Heart left ventricle (tissue), 16 donors: ENCODE results near the gene TMC4. TPM values are rescaled to one million over a fixed set of nuclear protein-coding genes. Genes with fewer than 3 reads are reported as not detected.

Source experiments
- ATAC-seq, 4 donors: fragments of 200-7000 bp; cut with Tn5 transposase; one replicate each; pipeline ENCODE4 v1.9.1; 2020 to 2022; ENCODE audit warnings: moderate library complexity in 4 of 4, mild to moderate bottlenecking in 3 of 4, moderate number of reproducible peaks in 1 of 4
- DNase-seq, 5 donors: peaks; one replicate each; pipeline ENCODE4 v3.0.0-alpha.2; 2020
- H3K27ac ChIP-seq, 12 donors: fragments of 200-600 bp; sonication (generic) in 4 of 12; one replicate each; pipeline versions ENCODE4 v1.5.0 to v1.8.0; 2016 to 2022; ENCODE audit warnings: mild to moderate bottlenecking in 2 of 12
- H3K27me3 ChIP-seq, 9 donors: fragments of 200-600 bp; sonication (generic) in 2 of 9; one replicate each; pipeline versions ENCODE4 v1.5.1 to v1.8.0; 2016 to 2022; ENCODE audit warnings: mild to moderate bottlenecking in 3 of 9
- H3K36me3 ChIP-seq, 9 donors: fragments of 200-600 bp; sonication (generic) in 2 of 9; one replicate each; pipeline versions ENCODE4 v1.5.0 to v1.8.0; 2018 to 2022; ENCODE audit warnings: mild to moderate bottlenecking in 2 of 9
- H3K4me1 ChIP-seq, 12 donors: fragments of 200-600 bp; sonication (generic) in 4 of 12; one replicate each; pipeline versions ENCODE4 v1.5.0 to v1.8.0; 2016 to 2022; ENCODE audit warnings: mild to moderate bottlenecking in 3 of 12
- H3K4me3 ChIP-seq, 12 donors: fragments of 200-600 bp; sonication (generic) in 4 of 12; one replicate each; pipeline versions ENCODE4 v1.5.0 to v1.8.0; 2017 to 2022; ENCODE audit warnings: mild to moderate bottlenecking in 9 of 12, moderate library complexity in 4 of 12
- H3K9me3 ChIP-seq, 12 donors: fragments of 200-600 bp; sonication (generic) in 4 of 12; one replicate each; pipeline versions ENCODE4 v1.5.0 to v1.8.0; 2016 to 2022; ENCODE audit warnings: mild to moderate bottlenecking in 1 of 12
- CTCF ChIP-seq, 12 donors: fragments of 200-600 bp; sonication (generic) in 4 of 12; IDR thresholded peaks; one replicate each; pipeline versions ENCODE4 v1.5.0 to v1.8.0; 2018 to 2022; ENCODE audit warnings: antibody characterized with exemption in 12 of 12, mild to moderate bottlenecking in 5 of 12
- POLR2A ChIP-seq, 2 donors: fragments of 450-650 bp; IDR thresholded peaks; one replicate each; pipeline ENCODE4 v1.6.1; 2017; ENCODE audit warnings: antibody characterized with exemption in 2 of 2, mild to moderate bottlenecking in 2 of 2, moderate library complexity in 2 of 2
- WGBS, 4 donors: extraction: QIAGEN DNeasy Blood & Tissue Kit in 2 of 4; methylation state at CpG; one replicate each; pipeline versions ENCODE4 v1.1.5 to v1.1.7; 2013 to 2018; 5-methylcytosine and 5-hydroxymethylcytosine counted together
- intact Hi-C, 10 donors: fragments of 100-400 bp; cut with DNase I; formaldehyde crosslinking; loops; one replicate each; pipeline versions ENCODE4 v1.11.1 to v1.14.2; 2022
- polyA plus RNA-seq, 2 donors: library from polyadenylated mRNA; stranded (reverse); fragments of 200-250 nt; gene quantifications; one replicate each; pipeline ENCODE4 v1.2.3, GENCODE V29; 2013
- total RNA-seq, 9 donors: library from RNA; depleted of rRNA in 2 of 9; stranded (reverse); fragments of >200 nt in 2 of 9; fragmentation: NEBNext Ultra II Directional in 3 of 9; extraction: Animal tissue kit (Norgen Biotek cat#: 25700) in 3 of 9; gene quantifications; one replicate each; pipeline versions ENCODE4 v1.1.0 to v1.2.4, GENCODE V29; 2016 to 2023
- donor health status: ischemic (EF 13 %, LVEDD 7.1; RV severe dilation, severe dysfunction).
- donor health status: healthy with polysubstance abuse.
- donor health status: DM: no; HTN: yes; CAD: no.
- donor health status: DM: no; HTN: no; CAD: no.
- donor health status: ischemic (EF 25% LVEDD 6.9; RV normal size, moderate dysfunction).
- donor health status: ischemic (EF 25% LVEDD 5.7; RV mildly dilated, moderate dysfunction).
- donor health status: healthy.
- donor health status: DM: yes; HTN: yes; CAD: no.
- donor health status: ischemic (EF 35%, LVEDD 5.7; RV mildly dilated, moderate dysfunction).
- donor health status: nonischemic (EF 11% LVEDD 7.7; RV severe dilation, severe dysfunction).
- donor health status: DM: yes; HTN: yes; CAD: no.
- donor health status: PGD.
- donor health status: ischemic (EF 29% LVEDD 5.4; RV normal size, mild dysfunction).
- donor health status: nonischemic (EF 23%, LVEDD 6.1; RV moderate dilation, normal function).

The TMC4 gene
- total and polyA plus RNA-seq, 11 donors, result 0.58 to 4.5 (median 2.1) TPM; not detected in 1

- ATAC-seq, result peak; percentile 34 to 80 (median 58)
- H3K27me3 ChIP-seq, result no peaks in the 10 kb centered on the region
- peak overlapping the region in 7 of 12 donors; percentile 12 to 42 (median 34) for H3K27ac ChIP-seq
- H3K4me1 ChIP-seq, result peaks cover 0 to 19% (median 0%) of the 10 kb centered on the region in 12 donors
- TF ChIP-seq CTCF (IDR thresholded peaks at IDR 0.05), result peak in 1 of 12 donors; percentile 14
- no peak for TF ChIP-seq POLR2A (IDR thresholded peaks at IDR 0.05)
- peak in 4 of 5 donors; percentile 59 to 81 (median 72) for DNase-seq
- H3K4me3 ChIP-seq, result no peak overlapping the region
- no peaks in the 10 kb centered on the region for H3K9me3 ChIP-seq
- intact Hi-C loops, result no loop called here
- peaks cover 7 to 100% (median 100%) of the 10 kb centered on the region in 9 donors for H3K36me3 ChIP-seq
- WGBS, 4 donors, result 62 to 84% (median 74%) methylated on average over 3 of the region's 3 CpGs
Observed at GRCh38 chr19:54147676-54148075, 25.3 kb downstream of the TMC4 start.

- Histone ChIP-seq H3K27me3 (no peaks in the 10 kb centered on the region), H3K27ac (no peak overlapping the region), H3K9me3 (no peaks in the 10 kb centered on the region), H3K36me3 (peaks cover 7 to 91% (median 87%) of the 10 kb centered on the region in 9 donors), H3K4me3 (no peak overlapping the region), H3K4me1 (peaks cover 0 to 29% (median 7%) of the 10 kb centered on the region in 12 donors)
- intact Hi-C loops, result no loop called here
- WGBS, 4 donors, result 90 to 95% (median 93%) methylated on average over 18 to 28 of the region's 28 CpGs
- TF ChIP-seq CTCF (IDR thresholded peaks at IDR 0.05), result no peak
- no peak for TF ChIP-seq POLR2A (IDR thresholded peaks at IDR 0.05)
- ATAC-seq, result no peak
- no peak for DNase-seq
Observed at GRCh38 chr19:54145541-54146158, 27.3 kb downstream of the TMC4 start.

- Histone ChIP-seq H3K9me3 (no peaks in the 10 kb centered on the region), H3K36me3 (peaks cover 7 to 68% (median 55%) of the 10 kb centered on the region in 9 donors), H3K27ac (no peak overlapping the region), H3K27me3 (no peaks in the 10 kb centered on the region), H3K4me3 (no peak overlapping the region), H3K4me1 (peaks cover 2 to 46% (median 26%) of the 10 kb centered on the region in 12 donors)
- 81 to 86% (median 84%) methylated on average over 7 of the region's 7 CpGs for WGBS, 4 donors
- no peak for DNase-seq
- intact Hi-C loops, result no loop called here
- no peak for TF ChIP-seq POLR2A (IDR thresholded peaks at IDR 0.05)
- TF ChIP-seq CTCF (IDR thresholded peaks at IDR 0.05), result no peak
- no peak for ATAC-seq
Observed at GRCh38 chr19:54142166-54142780, 30.7 kb downstream of the TMC4 start.

DNA sequence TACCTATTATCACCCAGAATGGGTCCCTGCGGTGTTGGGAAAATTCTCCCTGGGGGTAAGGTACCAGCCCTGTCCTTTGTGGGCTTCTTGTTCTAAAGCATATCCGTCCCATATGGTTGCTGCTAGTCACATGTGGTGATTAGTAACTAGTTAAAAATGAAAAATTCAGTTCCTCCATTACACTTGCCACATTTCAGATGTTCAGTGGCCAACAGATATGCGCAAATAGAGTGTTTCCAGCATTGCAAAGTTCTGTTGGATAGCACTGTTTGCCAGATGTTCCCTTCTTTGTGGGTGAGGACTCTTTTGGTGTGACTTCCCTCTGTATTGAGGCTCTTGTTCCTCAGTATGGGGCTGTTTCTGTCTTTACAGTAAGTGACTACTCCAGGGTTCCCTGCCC, 31.6 kb downstream of the TMC4 start:
- TF ChIP-seq CTCF (IDR thresholded peaks at IDR 0.05) (no peak), POLR2A (IDR thresholded peaks at IDR 0.05) (no peak)
- DNase-seq, result no peak
- peaks cover 4 to 59% (median 46%) of the 10 kb centered on the region in 9 donors for H3K36me3 ChIP-seq

More for the DNA sequence above, 31.6 kb downstream of the TMC4 start:
- 88 to 95% (median 90%) methylated on average over 3 of the region's 3 CpGs for WGBS, 4 donors
- H3K27me3 ChIP-seq, result no peaks in the 10 kb centered on the region
- ATAC-seq, result no peak
- H3K9me3 ChIP-seq, result no peaks in the 10 kb centered on the region
- intact Hi-C loops, result no loop called here
- no peak overlapping the region for H3K27ac ChIP-seq
- peaks cover 2 to 42% (median 29%) of the 10 kb centered on the region in 12 donors for H3K4me1 ChIP-seq
- H3K4me3 ChIP-seq, result no peak overlapping the region
